ENCODE data around the gene ACTR3. TPM values are rescaled to one million over a fixed set of nuclear protein-coding genes. Genes with fewer than 3 reads are reported as not detected.

ACTR3 gene
- total RNA-seq, 1 experiment from 2014 or later = 169 TPM

DNA sequence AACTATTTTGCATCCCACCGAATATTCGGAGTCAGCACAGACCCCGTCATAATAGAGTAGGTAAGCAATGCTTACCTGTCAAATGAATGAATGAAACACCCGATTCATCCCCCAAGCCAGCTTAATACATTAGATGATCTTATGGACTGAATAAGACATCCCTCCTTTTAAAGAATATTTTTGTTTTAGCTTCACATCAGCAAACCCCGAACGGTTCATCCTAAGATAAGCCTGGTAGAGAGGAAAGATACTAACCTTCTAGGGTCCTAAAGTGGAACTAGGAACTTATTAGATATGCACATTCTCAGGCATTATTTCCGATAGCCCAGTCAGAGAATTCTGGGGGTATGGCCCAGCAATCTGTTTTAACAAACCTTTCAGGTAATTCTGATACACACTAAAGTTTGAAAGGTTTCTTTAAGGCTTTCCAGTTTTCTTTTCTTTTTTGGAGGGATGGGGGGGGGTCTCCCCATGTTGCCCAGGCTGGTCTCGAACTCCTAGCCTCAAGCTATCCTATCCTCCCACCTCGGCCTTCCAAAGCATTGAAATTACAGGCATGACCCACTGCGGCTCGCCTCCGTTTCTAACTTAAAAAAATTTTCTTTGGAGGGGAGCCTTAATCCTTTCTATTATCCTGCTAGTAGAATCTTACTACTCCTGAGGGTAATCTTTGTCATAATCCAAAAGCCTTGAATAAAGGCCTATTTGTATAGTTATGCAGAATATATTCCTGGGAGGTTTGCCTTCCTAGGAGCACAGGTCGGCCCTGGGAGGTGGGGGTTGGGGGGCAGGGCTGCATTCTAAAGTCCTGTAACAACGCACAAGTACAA is 1.0 kb upstream of the ACTR3 start:
- TF ChIP-seq ZNF121 (CRISPR knock-in tag; IDR thresholded peaks at IDR 0.05) = no peak
- TF ChIP-seq JUN (CRISPR knock-in tag; IDR thresholded peaks at IDR 0.05) = no peak
- TF ChIP-seq, protein P1, sequence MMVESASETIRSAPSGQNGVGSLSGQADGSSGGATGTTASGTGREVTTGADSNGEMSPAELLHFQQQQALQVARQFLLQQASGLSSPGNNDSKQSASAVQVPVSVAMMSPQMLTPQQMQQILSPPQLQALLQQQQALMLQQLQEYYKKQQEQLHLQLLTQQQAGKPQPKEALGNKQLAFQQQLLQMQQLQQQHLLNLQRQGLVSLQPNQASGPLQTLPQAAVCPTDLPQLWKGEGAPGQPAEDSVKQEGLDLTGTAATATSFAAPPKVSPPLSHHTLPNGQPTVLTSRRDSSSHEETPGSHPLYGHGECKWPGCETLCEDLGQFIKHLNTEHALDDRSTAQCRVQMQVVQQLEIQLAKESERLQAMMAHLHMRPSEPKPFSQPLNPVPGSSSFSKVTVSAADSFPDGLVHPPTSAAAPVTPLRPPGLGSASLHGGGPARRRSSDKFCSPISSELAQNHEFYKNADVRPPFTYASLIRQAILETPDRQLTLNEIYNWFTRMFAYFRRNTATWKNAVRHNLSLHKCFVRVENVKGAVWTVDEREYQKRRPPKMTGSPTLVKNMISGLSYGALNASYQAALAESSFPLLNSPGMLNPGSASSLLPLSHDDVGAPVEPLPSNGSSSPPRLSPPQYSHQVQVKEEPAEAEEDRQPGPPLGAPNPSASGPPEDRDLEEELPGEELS (CRISPR knock-in tag; IDR thresholded peaks at IDR 0.05) = no peak; the same call in 1 of the 2 replicates
- no peak for TF ChIP-seq MYBL2 (CRISPR knock-in tag; IDR thresholded peaks at IDR 0.05)
- TF ChIP-seq, protein P2, sequence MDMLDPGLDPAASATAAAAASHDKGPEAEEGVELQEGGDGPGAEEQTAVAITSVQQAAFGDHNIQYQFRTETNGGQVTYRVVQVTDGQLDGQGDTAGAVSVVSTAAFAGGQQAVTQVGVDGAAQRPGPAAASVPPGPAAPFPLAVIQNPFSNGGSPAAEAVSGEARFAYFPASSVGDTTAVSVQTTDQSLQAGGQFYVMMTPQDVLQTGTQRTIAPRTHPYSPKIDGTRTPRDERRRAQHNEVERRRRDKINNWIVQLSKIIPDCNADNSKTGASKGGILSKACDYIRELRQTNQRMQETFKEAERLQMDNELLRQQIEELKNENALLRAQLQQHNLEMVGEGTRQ (CRISPR knock-in tag; IDR thresholded peaks at IDR 0.05) = no peak
- TF ChIP-seq, protein P3, sequence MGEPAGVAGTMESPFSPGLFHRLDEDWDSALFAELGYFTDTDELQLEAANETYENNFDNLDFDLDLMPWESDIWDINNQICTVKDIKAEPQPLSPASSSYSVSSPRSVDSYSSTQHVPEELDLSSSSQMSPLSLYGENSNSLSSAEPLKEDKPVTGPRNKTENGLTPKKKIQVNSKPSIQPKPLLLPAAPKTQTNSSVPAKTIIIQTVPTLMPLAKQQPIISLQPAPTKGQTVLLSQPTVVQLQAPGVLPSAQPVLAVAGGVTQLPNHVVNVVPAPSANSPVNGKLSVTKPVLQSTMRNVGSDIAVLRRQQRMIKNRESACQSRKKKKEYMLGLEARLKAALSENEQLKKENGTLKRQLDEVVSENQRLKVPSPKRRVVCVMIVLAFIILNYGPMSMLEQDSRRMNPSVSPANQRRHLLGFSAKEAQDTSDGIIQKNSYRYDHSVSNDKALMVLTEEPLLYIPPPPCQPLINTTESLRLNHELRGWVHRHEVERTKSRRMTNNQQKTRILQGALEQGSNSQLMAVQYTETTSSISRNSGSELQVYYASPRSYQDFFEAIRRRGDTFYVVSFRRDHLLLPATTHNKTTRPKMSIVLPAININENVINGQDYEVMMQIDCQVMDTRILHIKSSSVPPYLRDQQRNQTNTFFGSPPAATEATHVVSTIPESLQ (CRISPR knock-in tag; IDR thresholded peaks at IDR 0.05) = no peak
- TF ChIP-seq GABPB1 (CRISPR knock-in tag; IDR thresholded peaks at IDR 0.05) = no peak
- no peak for TF ChIP-seq GRHL2 (CRISPR knock-in tag; IDR thresholded peaks at IDR 0.05; ENCODE audit: insufficient replicate concordance, severe bottlenecking)
- TF ChIP-seq IRF2 (CRISPR knock-in tag; IDR thresholded peaks at IDR 0.05; ENCODE audit: borderline replicate concordance, low read depth) = no peak
- no peak for TF ChIP-seq RORB (CRISPR knock-in tag; IDR thresholded peaks at IDR 0.05)
- TF ChIP-seq TP53 (CRISPR knock-in tag; IDR thresholded peaks at IDR 0.05) = no peak
- TF ChIP-seq ZNF263 (CRISPR knock-in tag; IDR thresholded peaks at IDR 0.05; ENCODE audit: low read depth) = no peak
- TF ChIP-seq CBFB (CRISPR knock-in tag; IDR thresholded peaks at IDR 0.05; ENCODE audit: low read depth) = no peak
- TF ChIP-seq, protein P4, sequence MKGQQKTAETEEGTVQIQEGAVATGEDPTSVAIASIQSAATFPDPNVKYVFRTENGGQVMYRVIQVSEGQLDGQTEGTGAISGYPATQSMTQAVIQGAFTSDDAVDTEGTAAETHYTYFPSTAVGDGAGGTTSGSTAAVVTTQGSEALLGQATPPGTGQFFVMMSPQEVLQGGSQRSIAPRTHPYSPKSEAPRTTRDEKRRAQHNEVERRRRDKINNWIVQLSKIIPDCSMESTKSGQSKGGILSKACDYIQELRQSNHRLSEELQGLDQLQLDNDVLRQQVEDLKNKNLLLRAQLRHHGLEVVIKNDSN (CRISPR knock-in tag; IDR thresholded peaks at IDR 0.05) = no peak
- peak overlapping the region; percentile 100 for H3K27ac Mint-ChIP-seq
- DNase-seq (ENCODE audit: low spot score) (peak; percentile 52), ATAC-seq (no peak)
- no peaks in the 10 kb centered on the region for H3K27me3 Mint-ChIP-seq (ENCODE audit: low read depth)
- CTCF ChIA-PET = interaction anchor here (0.9 kb wide), 1 partner anchor 49 kb away, joined by 3 read pairs; no protein-coding TSS in a partner anchor
- H3K9me3 Mint-ChIP-seq = no peaks in the 10 kb centered on the region
- peak overlapping the region; percentile 96 for H3K4me3 Mint-ChIP-seq
- peaks cover 58% of the 10 kb centered on the region for H3K4me1 Mint-ChIP-seq
- peaks cover 3% of the 10 kb centered on the region; the same call in 1 of the 2 replicates for H3K36me3 Mint-ChIP-seq
- POLR2A ChIA-PET = interaction anchor here (0.7 to 2.0 kb wide), 4 partner anchors 8 to 133 kb away, joined by 3 to 12 read pairs (median 4); partner anchors contain the start of gene SLC35F5

DNA sequence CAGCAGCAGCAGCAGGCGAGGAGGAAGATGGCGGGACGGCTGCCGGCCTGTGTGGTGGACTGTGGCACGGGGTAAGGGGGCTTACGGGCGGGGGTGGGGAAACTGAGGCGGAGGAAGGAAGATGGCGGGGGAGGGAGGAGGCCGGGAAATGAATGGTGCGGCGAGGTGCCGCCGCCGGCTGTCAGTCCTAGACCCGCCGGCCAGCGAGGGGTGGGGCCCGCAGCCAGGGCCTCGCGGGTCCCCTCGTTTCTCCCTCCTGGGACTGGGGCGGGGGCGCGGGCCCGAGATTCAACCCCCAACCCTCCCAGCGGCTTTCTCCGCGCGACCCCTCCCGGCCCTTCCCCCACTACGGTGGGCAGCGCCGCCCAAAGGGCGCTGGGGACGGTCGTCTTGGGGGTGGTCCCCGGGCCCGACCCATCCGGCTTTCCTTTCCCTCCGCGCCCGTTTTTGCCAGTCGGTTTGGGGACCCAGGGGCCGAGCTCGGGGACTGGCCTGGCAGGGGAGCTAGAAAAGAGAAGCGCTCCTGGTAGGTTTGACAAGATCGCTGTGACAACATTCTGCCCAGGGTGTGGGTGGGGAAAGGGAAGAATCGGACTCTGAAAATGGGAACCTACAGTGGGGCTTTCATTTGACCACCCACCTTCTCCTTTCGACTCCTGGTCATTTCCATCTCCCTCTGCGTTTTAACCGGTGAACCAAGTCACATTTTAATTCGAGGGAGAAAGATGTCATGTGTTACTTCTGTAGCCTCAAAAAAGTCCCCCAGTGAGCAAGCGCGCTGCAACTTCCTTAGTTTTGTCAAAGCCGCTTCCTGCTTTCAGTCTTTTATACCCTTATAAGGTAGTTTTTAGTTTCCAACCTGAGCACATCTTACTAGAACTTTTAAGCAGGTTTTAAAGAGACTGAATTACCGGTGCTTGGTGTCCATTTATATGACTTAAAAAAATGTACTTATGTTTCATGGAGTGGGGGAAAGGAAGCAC is 655 bp downstream of the ACTR3 start:
- ChIA-PET CTCF (no interaction called here), POLR2A (interaction anchor here (2.0 kb wide), 1 partner anchor 134 kb away, joined by 12 read pairs; the partner anchor contains the start of gene SLC35F5)
- DNase-seq (ENCODE audit: low spot score) = peak; percentile 62
- Mint-ChIP-seq H3K9me3 (no peaks in the 10 kb centered on the region), H3K4me3 (peak overlapping the region; percentile 96), H3K36me3 (peaks cover 3% of the 10 kb centered on the region; the same call in 1 of the 2 replicates), H3K4me1 (peaks cover 75% of the 10 kb centered on the region), H3K27me3 (ENCODE audit: low read depth) (no peaks in the 10 kb centered on the region), H3K27ac (peak overlapping the region; percentile 94)
- peak; percentile 12 for ATAC-seq
- TF ChIP-seq, protein P5, sequence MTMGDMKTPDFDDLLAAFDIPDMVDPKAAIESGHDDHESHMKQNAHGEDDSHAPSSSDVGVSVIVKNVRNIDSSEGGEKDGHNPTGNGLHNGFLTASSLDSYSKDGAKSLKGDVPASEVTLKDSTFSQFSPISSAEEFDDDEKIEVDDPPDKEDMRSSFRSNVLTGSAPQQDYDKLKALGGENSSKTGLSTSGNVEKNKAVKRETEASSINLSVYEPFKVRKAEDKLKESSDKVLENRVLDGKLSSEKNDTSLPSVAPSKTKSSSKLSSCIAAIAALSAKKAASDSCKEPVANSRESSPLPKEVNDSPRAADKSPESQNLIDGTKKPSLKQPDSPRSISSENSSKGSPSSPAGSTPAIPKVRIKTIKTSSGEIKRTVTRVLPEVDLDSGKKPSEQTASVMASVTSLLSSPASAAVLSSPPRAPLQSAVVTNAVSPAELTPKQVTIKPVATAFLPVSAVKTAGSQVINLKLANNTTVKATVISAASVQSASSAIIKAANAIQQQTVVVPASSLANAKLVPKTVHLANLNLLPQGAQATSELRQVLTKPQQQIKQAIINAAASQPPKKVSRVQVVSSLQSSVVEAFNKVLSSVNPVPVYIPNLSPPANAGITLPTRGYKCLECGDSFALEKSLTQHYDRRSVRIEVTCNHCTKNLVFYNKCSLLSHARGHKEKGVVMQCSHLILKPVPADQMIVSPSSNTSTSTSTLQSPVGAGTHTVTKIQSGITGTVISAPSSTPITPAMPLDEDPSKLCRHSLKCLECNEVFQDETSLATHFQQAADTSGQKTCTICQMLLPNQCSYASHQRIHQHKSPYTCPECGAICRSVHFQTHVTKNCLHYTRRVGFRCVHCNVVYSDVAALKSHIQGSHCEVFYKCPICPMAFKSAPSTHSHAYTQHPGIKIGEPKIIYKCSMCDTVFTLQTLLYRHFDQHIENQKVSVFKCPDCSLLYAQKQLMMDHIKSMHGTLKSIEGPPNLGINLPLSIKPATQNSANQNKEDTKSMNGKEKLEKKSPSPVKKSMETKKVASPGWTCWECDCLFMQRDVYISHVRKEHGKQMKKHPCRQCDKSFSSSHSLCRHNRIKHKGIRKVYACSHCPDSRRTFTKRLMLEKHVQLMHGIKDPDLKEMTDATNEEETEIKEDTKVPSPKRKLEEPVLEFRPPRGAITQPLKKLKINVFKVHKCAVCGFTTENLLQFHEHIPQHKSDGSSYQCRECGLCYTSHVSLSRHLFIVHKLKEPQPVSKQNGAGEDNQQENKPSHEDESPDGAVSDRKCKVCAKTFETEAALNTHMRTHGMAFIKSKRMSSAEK (CRISPR knock-in tag; IDR thresholded peaks at IDR 0.05; ENCODE audit: borderline replicate concordance) = 0 out of 2 replicates have a peak, but pooled peaks have one; percentile 17
- TF ChIP-seq, protein P6, sequence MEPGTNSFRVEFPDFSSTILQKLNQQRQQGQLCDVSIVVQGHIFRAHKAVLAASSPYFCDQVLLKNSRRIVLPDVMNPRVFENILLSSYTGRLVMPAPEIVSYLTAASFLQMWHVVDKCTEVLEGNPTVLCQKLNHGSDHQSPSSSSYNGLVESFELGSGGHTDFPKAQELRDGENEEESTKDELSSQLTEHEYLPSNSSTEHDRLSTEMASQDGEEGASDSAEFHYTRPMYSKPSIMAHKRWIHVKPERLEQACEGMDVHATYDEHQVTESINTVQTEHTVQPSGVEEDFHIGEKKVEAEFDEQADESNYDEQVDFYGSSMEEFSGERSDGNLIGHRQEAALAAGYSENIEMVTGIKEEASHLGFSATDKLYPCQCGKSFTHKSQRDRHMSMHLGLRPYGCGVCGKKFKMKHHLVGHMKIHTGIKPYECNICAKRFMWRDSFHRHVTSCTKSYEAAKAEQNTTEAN (CRISPR knock-in tag; IDR thresholded peaks at IDR 0.05) = 0 out of 2 replicates have a peak, but pooled peaks have one; percentile 39

Measured in WTC11 (cell line).